GM11168 (cell line): ENCODE measurements around the gene FASN.
"Not testable (repeated sequence)": the region's sequence is repeated elsewhere in the genome, so short reads cannot be mapped to it uniquely, and the experiment has no call there.

Experiments
- in situ Hi-C: fragments of 300-500 bp; cut with MboI; formaldehyde crosslinking; loops from one replicate; pipeline ENCODE4 v1.12.0; 2022; ENCODE audit warnings: low sequenced_read_pairs; ENCODE audit not compliant: unreplicated experiment

Gene FASN

GRCh38 chr17:82048571-82048971 lies 49.5 kb downstream of the FASN start:
- in situ Hi-C loops, result no loop called here

GRCh38 chr17:82047914-82048570 lies 50.0 kb downstream of the FASN start:
- in situ Hi-C loops, result no loop called here

- in situ Hi-C loops, result no loop called here
Observed at GRCh38 chr17:82047379-82047778, 50.7 kb downstream of the FASN start.

GRCh38 chr17:82046903-82047302 lies 51.1 kb downstream of the FASN start:
- in situ Hi-C loops, result no loop called here

- in situ Hi-C loops, result no loop called here
Observed at GRCh38 chr17:82045936-82046484, 52.0 kb downstream of the FASN start.

GRCh38 chr17:82043507-82043906 lies 54.5 kb downstream of the FASN start:
- in situ Hi-C loops, result no loop called here

- in situ Hi-C loops, result no loop called here
Observed at GRCh38 chr17:82042649-82043048, 55.4 kb downstream of the FASN start.

- in situ Hi-C loops, result no loop called here
Observed at GRCh38 chr17:82041144-82041814, 56.8 kb downstream of the FASN start.

- in situ Hi-C loops, result no loop called here
Observed at GRCh38 chr17:82039695-82040299, 58.2 kb downstream of the FASN start.

GRCh38 chr17:82038796-82039409 lies 59.1 kb downstream of the FASN start:
- in situ Hi-C loops, result not testable (repeated sequence)

GRCh38 chr17:82037889-82038195 lies 60.2 kb downstream of the FASN start:
- in situ Hi-C loops, result no loop called here

GRCh38 chr17:82037092-82037888 lies 60.7 kb downstream of the FASN start, which contains the start of gene DCXR:
TSS of gene DCXR (minus strand) at chr17:82037697. CDS start at chr17:82037682, 15 bp downstream.
- in situ Hi-C loops, result no loop called here

GRCh38 chr17:82036634-82037091 lies 61.4 kb downstream of the FASN start:
- in situ Hi-C loops, result no loop called here

GRCh38 chr17:82035956-82036633 lies 61.9 kb downstream of the FASN start:
- in situ Hi-C loops, result no loop called here

GRCh38 chr17:82035488-82035887 lies 62.5 kb downstream of the FASN start:
- in situ Hi-C loops, result no loop called here

GRCh38 chr17:82034371-82035011 lies 63.5 kb downstream of the FASN start:
- in situ Hi-C loops, result no loop called here

- in situ Hi-C loops, result no loop called here
Observed at GRCh38 chr17:82033359-82034085, 64.5 kb downstream of the FASN start.

- in situ Hi-C loops, result no loop called here
Observed at GRCh38 chr17:82031885-82032627, 66.0 kb downstream of the FASN start.
